ENCODE measurements around the gene HAUS7.

GRCh38 chrX:153454901-153455550, 15.3 kb downstream of the HAUS7 start:
- TF ChIP-seq CTCF (IDR thresholded peaks at IDR 0.05) (no peak), EZH2 (IDR thresholded peaks at IDR 0.05) (no peak), EZH2phosphoT487 (IDR thresholded peaks at IDR 0.05) (no peak)
